GM12872 (cell line): Measurements from ENCODE around the gene RAB40B.

Experiments used
- TF ChIP-seq, protein P1 (sequence below): IDR thresholded peaks from 3 replicates; pipeline ENCODE4 v1.5.1; 2011; ENCODE audit warnings: low read depth, mild to moderate bottlenecking, low read length, moderate library complexity; ENCODE audit not compliant: insufficient read depth

RAB40B gene

DNA sequence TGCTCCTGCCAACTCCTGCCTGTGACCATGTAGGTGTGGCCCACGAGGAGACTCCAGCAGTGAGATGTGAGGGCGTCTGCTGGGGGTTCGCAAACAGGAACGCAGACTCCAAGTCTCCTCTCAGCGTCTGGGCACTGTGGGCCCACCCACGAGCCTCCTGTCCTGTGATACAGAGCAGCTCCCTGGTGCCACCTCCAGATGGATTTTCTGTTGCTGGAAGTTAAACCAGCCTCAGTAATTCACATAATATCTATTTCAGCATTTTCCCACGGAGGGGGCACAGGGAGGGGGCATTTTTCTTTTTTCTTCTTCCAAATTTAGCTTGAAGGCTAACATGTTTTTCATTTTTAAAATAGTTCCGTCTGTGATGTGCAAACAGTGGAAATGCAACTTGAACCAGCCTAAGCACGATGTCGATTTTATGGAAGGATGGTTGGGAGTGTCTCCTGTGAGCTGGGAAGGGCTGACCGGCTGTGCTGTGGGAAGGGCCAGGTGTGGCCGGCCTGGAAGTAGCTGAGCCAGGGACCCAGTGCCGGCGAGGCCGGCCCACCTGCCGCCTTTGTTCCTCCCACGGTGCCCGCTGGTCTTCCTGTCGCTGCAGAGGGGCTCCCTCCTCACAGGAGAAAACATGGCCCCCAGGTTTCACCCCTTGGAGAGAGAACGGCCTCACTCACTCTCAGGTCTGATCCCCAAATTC, 3.9 kb upstream of the RAB40B start:
- TF ChIP-seq, protein P1, sequence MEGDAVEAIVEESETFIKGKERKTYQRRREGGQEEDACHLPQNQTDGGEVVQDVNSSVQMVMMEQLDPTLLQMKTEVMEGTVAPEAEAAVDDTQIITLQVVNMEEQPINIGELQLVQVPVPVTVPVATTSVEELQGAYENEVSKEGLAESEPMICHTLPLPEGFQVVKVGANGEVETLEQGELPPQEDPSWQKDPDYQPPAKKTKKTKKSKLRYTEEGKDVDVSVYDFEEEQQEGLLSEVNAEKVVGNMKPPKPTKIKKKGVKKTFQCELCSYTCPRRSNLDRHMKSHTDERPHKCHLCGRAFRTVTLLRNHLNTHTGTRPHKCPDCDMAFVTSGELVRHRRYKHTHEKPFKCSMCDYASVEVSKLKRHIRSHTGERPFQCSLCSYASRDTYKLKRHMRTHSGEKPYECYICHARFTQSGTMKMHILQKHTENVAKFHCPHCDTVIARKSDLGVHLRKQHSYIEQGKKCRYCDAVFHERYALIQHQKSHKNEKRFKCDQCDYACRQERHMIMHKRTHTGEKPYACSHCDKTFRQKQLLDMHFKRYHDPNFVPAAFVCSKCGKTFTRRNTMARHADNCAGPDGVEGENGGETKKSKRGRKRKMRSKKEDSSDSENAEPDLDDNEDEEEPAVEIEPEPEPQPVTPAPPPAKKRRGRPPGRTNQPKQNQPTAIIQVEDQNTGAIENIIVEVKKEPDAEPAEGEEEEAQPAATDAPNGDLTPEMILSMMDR = no peak

DNA sequence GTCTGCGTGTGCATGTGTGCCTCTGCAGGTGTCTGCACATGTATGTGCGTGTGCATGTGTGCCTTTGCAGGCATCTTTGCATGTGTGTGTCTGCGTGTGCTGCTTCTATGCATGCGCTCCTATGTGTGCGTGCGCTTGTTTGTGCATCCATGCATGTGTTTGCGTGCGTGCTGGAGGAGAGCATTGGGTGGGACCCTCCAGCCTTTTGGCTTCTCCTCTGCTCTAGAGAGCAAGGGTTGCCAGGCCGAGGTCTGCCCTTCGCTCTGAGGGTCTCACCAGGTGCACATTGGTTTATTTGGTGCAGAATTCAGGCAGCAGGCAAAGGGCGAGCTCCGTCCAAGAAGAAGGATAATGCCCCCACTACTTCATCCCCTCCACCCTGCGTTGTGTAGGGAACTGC, 1.1 kb upstream of the RAB40B start:
- TF ChIP-seq, protein P1 = no peak

DNA sequence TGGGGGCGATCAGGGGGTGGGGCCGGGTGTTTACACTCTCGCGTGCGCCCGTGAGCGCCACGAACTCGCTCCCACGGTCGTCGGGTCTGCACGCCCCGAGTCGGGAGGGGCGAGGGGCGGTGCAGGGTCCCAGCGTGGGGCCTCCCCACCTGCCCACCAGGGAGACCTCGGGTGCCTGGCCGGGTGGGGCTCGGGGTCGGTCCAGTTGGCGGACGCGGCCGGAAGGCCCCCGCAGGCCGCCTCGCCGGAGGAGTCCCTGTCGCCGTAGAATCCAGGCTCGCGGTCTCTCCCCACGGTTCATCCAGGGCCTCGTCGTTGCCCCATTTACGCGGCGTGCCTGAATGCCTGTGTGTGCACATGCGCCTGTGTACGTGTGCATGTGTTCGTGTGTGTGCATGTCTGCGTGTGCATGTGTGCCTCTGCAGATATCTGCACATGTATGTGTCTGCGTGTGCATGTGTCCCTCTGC, 510 bp upstream of the RAB40B start:
- TF ChIP-seq, protein P1 = no peak

DNA sequence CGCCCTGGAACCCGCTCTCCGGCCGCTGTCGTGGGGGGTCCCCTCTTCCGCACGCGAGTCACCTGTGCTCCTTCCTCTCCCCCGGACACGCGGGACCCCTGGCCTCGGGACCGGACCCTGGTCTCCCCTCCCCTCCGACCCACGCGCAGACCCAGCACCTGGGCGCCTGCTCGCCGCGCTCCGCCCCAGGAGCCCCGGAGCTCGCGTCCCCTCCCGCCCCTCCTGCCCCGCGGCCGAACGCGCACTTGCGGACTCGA, 762 bp downstream of the RAB40B start:
- TF ChIP-seq, protein P1 = no peak

DNA sequence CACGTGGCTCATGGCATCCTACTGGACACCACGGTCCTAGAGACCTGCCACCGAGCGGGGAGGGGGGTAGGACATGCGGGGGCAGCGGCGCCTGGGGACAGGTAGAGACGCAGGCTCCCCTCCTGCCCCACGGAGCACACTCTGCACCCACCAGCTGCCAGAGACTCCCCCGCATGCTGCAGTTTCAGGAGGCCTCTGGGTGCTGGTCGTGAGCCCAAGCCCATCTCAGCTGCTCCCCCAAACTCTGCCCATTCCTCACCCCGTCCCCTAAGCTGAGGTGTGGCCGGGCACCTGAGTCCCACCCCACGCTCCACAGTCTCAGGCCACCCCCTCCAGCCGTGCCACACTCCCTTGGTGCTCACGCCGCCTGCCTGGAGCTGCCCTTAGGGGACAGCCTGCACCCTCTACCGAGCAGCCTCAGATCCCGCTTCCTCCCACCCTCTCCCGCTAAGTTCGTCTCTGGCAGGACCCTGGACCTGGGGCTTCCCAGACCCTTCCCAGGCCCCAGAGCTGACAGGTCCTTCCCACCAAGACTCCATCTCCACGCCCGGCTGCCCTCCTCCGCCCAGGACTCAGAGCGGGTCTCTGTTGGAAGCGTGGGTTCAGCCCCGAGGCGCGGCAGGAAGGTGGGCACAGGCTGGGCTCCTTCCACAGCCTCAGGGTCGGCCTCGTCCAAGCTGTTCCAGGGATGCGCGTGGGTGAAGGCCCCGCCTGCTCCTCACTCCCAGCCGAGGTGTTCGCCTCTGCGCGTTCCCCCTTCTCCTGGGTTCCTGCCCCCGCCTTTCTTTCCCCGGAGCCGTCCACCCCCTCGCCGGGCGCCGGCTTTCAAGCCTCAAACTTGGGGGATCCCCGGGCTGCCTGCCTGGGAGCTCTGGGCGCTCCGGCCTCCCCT, 1.3 kb downstream of the RAB40B start:
- TF ChIP-seq, protein P1 = no peak

DNA sequence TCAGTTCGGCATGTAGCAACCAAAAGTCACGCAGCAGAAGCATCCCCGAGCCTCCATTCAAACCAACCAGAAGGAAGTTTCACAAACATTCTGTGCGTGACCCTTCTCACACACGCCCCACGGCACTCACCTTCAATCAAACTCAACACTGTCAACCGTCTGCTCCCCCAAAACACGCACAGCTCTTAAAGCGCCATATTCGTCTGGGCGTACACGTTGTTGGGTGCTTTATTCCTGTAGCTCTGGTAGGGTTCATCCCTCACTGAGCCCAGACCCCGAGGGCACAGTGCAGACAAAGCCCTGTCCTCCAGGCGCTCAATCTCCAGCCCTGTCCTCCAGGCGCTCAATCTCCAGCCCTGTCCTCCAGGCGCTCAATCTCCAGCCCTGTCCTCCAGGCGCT, 2.2 kb downstream of the RAB40B start:
- TF ChIP-seq, protein P1 = no peak

DNA sequence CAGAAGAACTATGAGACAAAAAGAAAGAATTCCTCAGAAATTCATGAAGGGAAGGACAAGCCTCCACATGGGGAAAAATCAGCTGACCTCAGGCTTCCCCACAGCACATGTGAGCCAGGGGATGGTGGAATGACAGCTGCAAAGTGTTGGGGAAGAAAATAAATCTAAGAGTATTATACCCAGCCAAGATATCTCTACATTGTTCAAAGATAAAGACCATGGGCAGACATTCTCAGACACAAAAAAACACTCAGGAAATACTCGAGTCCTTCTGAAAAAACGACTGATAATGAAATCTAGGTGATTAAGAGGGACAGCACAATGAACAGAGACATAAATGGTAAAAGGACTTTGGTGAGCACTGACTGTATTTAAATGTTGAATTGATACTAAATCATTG, 3.9 kb downstream of the RAB40B start:
- TF ChIP-seq, protein P1 = no peak
